HEK293 (cell line): Measurements from ENCODE around the gene ADCY1.

ENCODE experiments used
- CTCF ChIA-PET: fragments of 350-600 bp; formaldehyde crosslinking; extraction: SDS; loops from one replicate; lab custom pipeline; 2021; ENCODE audit warnings: antibody characterized with exemption; lab: Yijun Ruan, JAX
- POLR2A ChIA-PET: fragments of 300-600 bp; formaldehyde crosslinking; extraction: SDS; loops from one replicate; lab custom pipeline; 2020; ENCODE audit warnings: antibody characterized with exemption, inconsistent platforms; lab: Yijun Ruan, JAX
- H3K27ac ChIP-seq: fragments of 200-500 bp; sonication (Bioruptor generic); 2 replicates; pipeline ENCODE4 v1.5.1; 2014; ENCODE audit warnings: low read depth, low read length, control low read depth, inconsistent platforms; ENCODE audit errors: extremely low read depth
- H3K36me3 ChIP-seq, 2 experiments: fragments of 200-500 bp in 1 of 2; sonication (Bioruptor generic) in 1 of 2; 1 replicate in 1 of 2; 2 replicates in 1 of 2; pipeline ENCODE4 v1.5.1; 2014 to 2017; ENCODE audit warnings: inconsistent platforms in 2 of 2, low read length in 2 of 2; ENCODE audit not compliant: control insufficient read depth in 2 of 2, insufficient read depth in 1 of 2
- H3K4me1 ChIP-seq: fragments of 200-500 bp; sonication (Bioruptor generic); 2 replicates; pipeline ENCODE4 v1.5.1; 2014; ENCODE audit warnings: mild to moderate bottlenecking, low read length, inconsistent platforms; ENCODE audit not compliant: control insufficient read depth, insufficient read depth
- H3K4me3 ChIP-seq: 2 replicates; pipeline ENCODE4 v1.5.1; 2011; ENCODE audit warnings: low read depth, mild to moderate bottlenecking, control low read depth, low read length, moderate library complexity
- H3K9me3 ChIP-seq: fragments of 200-500 bp; sonication (Bioruptor generic); 2 replicates; pipeline ENCODE4 v1.5.1; 2014; ENCODE audit warnings: low read depth, low read length, inconsistent platforms; ENCODE audit not compliant: control insufficient read depth, insufficient read depth
- KLF8 ChIP-seq: fragments of 450-650 bp; formaldehyde crosslinking; IDR thresholded peaks from 2 replicates; pipeline ENCODE4 v1.5.1; 2016; ENCODE audit warnings: missing biosample characterization, missing genetic modification characterization
- REPIN1 ChIP-seq: fragments of 450-650 bp; formaldehyde crosslinking; IDR thresholded peaks from 2 replicates; pipeline ENCODE4 v1.5.1; 2017; ENCODE audit warnings: missing biosample characterization, missing genetic modification characterization, low read depth
- SCRT2 ChIP-seq: fragments of 450-650 bp; formaldehyde crosslinking; IDR thresholded peaks from 2 replicates; pipeline ENCODE4 v1.5.1; 2016; ENCODE audit warnings: missing biosample characterization, missing genetic modification characterization
- ZBTB26 ChIP-seq: fragments of 450-650 bp; formaldehyde crosslinking; optimal IDR thresholded peaks from 2 replicates; pipeline ENCODE3; 2016; ENCODE audit warnings: missing biosample characterization, mild to moderate bottlenecking, missing genetic modification characterization
- ZFP69B ChIP-seq: fragments of 450-650 bp; formaldehyde crosslinking; IDR thresholded peaks from 2 replicates; pipeline ENCODE4 v1.5.1; 2016; ENCODE audit warnings: missing biosample characterization, missing genetic modification characterization
- ZNF155 ChIP-seq: fragments of 450-650 bp; formaldehyde crosslinking; IDR thresholded peaks from 2 replicates; pipeline ENCODE4 v1.5.1; 2016; ENCODE audit warnings: missing biosample characterization, missing genetic modification characterization
- ZNF184 ChIP-seq: fragments of 450-650 bp; IDR thresholded peaks from 2 replicates; pipeline ENCODE4 v1.5.1; 2018; ENCODE audit warnings: missing biosample characterization, mild to moderate bottlenecking, missing genetic modification characterization
- ZNF2 ChIP-seq: fragments of 450-650 bp; formaldehyde crosslinking; IDR thresholded peaks from 2 replicates; pipeline ENCODE4 v1.5.1; 2016; ENCODE audit warnings: missing biosample characterization, missing genetic modification characterization
- ZNF302 ChIP-seq: fragments of 450-650 bp; formaldehyde crosslinking; IDR thresholded peaks from 2 replicates; pipeline ENCODE4 v1.5.1; 2016; ENCODE audit warnings: missing biosample characterization, missing genetic modification characterization, low read depth
- ZNF341 ChIP-seq: fragments of 450-650 bp; formaldehyde crosslinking; IDR thresholded peaks from 2 replicates; pipeline ENCODE4; 2016; ENCODE audit warnings: low read depth, missing biosample characterization, missing genetic modification characterization
- ZNF398 ChIP-seq: fragments of 450-650 bp; formaldehyde crosslinking; IDR thresholded peaks from 2 replicates; pipeline ENCODE4 v1.5.1; 2017; ENCODE audit warnings: missing biosample characterization, missing genetic modification characterization
- ZNF549 ChIP-seq: fragments of 450-650 bp; IDR thresholded peaks from 2 replicates; pipeline ENCODE4 v1.5.1; 2018; ENCODE audit warnings: missing biosample characterization, missing genetic modification characterization, mild to moderate bottlenecking, inconsistent platforms, moderate library complexity
- ZNF560 ChIP-seq: fragments of 450-650 bp; formaldehyde crosslinking; IDR thresholded peaks from 2 replicates; pipeline ENCODE4 v1.5.1; 2017; ENCODE audit warnings: missing biosample characterization, missing genetic modification characterization, borderline replicate concordance
- ZNF623 ChIP-seq: fragments of 450-650 bp; formaldehyde crosslinking; IDR thresholded peaks from 2 replicates; pipeline ENCODE4 v1.5.1; 2016; ENCODE audit warnings: missing biosample characterization, missing genetic modification characterization
- ZNF777 ChIP-seq: fragments of 450-650 bp; formaldehyde crosslinking; IDR thresholded peaks from 2 replicates; pipeline ENCODE4 v1.5.1; 2017; ENCODE audit warnings: missing biosample characterization, missing genetic modification characterization, borderline replicate concordance
- ZSCAN5A ChIP-seq: fragments of 450-650 bp; formaldehyde crosslinking; IDR thresholded peaks from 2 replicates; pipeline ENCODE4 v1.5.1; 2016; ENCODE audit warnings: missing biosample characterization, missing genetic modification characterization
- TF ChIP-seq, protein P1 (sequence below): fragments of 450-650 bp; formaldehyde crosslinking; IDR thresholded peaks from 2 replicates; pipeline ENCODE4 v1.5.1; 2017; ENCODE audit warnings: missing biosample characterization, missing genetic modification characterization

Gene ADCY1

GRCh38 chr7:45655539-45655938 lies 81.4 kb downstream of the ADCY1 start:
- CTCF ChIA-PET = no interaction called here
- POLR2A ChIA-PET = interaction anchor here (0.7 kb wide), 1 partner anchor 462 kb away, joined by 3 read pairs; no protein-coding TSS in a partner anchor
- TF ChIP-seq ZNF341 (tag by site-specific recombination) = no peak
- no peak for TF ChIP-seq ZNF777 (tag by site-specific recombination)
- no peak for TF ChIP-seq ZNF2 (tag by site-specific recombination)
- TF ChIP-seq, protein P1, sequence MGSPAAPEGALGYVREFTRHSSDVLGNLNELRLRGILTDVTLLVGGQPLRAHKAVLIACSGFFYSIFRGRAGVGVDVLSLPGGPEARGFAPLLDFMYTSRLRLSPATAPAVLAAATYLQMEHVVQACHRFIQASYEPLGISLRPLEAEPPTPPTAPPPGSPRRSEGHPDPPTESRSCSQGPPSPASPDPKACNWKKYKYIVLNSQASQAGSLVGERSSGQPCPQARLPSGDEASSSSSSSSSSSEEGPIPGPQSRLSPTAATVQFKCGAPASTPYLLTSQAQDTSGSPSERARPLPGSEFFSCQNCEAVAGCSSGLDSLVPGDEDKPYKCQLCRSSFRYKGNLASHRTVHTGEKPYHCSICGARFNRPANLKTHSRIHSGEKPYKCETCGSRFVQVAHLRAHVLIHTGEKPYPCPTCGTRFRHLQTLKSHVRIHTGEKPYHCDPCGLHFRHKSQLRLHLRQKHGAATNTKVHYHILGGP = no peak
- no peak for TF ChIP-seq SCRT2 (tag by site-specific recombination)
- TF ChIP-seq ZSCAN5A (tag by site-specific recombination) = no peak
- TF ChIP-seq ZNF623 (tag by site-specific recombination) = no peak
- TF ChIP-seq ZBTB26 (tag by site-specific recombination) = no peak
- no peak for TF ChIP-seq ZNF398 (tag by site-specific recombination)
- no peak for TF ChIP-seq ZNF560 (tag by site-specific recombination)
- no peak for TF ChIP-seq ZNF549 (tag by site-specific recombination)
- TF ChIP-seq REPIN1 (tag by site-specific recombination) = no peak
- Histone ChIP-seq H3K36me3 (no peaks in the 10 kb centered on the region), H3K4me1 (no peaks in the 10 kb centered on the region), H3K4me3 (no peak overlapping the region), H3K27ac (no peak overlapping the region), H3K9me3 (no peaks in the 10 kb centered on the region)

GRCh38 chr7:45656431-45656830 lies 82.3 kb downstream of the ADCY1 start:
- H3K9me3 ChIP-seq = no peaks in the 10 kb centered on the region
- H3K4me3 ChIP-seq = no peak overlapping the region
- H3K27ac ChIP-seq = no peak overlapping the region
- TF ChIP-seq ZNF155 (no peak), REPIN1 (tag by site-specific recombination) (no peak), KLF8 (tag by site-specific recombination) (no peak), ZNF302 (no peak), ZFP69B (tag by site-specific recombination) (no peak), ZNF184 (tag by site-specific recombination) (no peak)
- TF ChIP-seq, all 188 proteins: peak for 0
- no peaks in the 10 kb centered on the region for H3K4me1 ChIP-seq
- ChIA-PET POLR2A (no interaction called here), CTCF (interaction anchor here (0.6 kb wide), 1 partner anchor 14 kb away, joined by 5 read pairs; no protein-coding TSS in a partner anchor)
- H3K36me3 ChIP-seq = no peaks in the 10 kb centered on the region
